ENCODE measurements around the gene SFXN2.
"Not testable (repeated sequence)": the region's sequence is repeated elsewhere in the genome, so short reads cannot be mapped to it uniquely, and the experiment has no call there.

The SFXN2 gene

DNA sequence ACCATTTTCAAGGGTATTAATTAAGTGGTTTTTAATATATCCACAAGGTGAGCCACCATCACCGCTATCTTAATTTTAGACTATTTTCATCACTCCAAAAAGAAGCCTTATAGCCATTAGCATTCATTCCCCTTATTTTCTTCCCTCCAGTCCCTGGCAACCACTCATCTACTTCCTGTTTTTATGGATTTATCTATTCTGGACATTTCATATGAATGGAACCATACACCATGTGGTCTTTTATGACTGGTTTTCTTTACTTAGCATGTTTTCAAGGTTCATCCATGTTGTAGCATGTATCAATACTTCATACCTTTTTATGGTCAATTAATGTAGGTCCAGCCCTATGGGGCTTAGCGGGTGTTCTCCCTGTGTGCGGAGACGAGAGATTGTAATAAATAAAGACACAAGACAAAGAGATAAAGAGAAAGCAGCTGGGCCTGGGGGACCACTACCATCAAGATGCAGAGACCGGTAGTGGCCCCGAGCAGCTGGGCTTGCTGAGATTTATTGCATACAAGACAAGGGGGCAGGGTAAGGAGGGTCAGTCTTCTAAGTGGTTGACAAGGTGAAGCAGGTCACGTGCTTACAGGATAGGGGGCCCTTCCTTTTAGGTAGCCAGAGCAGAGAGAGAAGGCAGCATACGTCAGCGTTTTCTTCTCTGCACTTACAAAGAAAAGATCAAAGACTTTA, 44.0 kb downstream of the SFXN2 start:
- DNase-seq: no peak

DNA sequence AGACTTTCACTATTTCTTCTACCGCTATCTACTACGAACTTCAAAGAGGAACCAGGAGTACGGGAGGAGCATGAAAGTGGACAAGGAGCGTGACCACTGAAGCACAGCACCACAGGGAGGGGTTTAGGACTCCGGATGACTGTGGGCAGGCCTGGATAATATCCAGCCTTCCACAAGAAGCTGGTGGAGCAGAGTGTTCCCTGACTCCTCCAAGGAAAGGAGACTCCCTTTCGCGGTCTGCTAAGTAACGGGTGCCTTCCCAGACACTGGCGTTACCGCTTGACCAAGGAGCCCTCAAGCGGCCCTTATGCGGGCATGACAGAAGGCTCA, 44.5 kb downstream of the SFXN2 start:
- not testable (repeated sequence) for DNase-seq

DNA sequence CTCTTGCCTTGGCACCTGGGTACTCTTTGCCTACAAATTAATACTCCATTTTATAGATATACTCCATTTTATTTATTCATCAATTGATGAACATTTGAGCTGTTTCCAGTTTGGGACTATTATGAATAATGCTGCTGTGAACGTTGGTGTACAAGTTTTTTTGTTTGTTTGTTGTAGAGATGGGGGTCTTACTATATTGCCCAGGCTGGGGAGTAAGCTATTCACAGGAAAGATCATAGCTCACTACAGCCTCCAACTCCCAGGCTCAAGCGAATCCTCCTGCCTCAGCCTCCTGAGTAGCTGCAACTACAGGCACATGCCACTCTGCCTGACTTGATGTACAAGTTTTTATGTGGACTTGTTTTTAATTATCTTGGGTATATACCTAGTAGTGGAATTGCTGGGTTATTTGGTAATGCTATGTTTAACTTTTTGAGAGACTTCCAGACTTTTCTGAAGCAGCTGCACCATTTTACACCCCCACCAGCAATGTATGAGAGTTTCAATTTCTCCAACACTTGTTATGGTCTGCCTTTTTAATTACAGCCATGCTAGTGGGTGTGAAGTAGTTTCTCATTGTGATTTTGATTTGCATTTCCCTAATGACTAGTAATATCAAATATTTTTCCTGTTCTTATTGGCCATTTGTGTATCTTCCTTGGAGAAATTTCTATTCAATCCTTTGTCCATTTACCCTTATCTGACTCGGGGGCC, 45.2 kb downstream of the SFXN2 start:
- no peak for DNase-seq

DNA sequence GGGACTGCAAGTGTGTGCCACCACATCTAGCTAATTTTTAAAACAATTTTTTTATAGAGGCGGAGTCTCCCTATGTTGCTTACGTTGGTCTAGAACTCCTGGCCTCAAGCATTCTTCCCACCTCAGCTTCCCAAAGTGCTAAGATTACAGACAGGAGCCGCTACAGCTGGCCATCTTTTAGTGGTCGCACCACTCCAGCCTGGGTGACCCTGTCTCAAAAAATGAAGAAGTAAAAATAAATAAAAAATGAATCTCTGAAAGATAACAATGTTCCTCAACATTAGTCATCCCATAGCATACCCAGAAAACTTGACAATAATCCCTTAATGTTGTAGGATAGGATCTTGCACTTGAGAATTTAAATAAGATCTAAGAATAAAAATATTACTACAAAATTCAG, 47.5 kb downstream of the SFXN2 start:
- DNase-seq: no peak

DNA sequence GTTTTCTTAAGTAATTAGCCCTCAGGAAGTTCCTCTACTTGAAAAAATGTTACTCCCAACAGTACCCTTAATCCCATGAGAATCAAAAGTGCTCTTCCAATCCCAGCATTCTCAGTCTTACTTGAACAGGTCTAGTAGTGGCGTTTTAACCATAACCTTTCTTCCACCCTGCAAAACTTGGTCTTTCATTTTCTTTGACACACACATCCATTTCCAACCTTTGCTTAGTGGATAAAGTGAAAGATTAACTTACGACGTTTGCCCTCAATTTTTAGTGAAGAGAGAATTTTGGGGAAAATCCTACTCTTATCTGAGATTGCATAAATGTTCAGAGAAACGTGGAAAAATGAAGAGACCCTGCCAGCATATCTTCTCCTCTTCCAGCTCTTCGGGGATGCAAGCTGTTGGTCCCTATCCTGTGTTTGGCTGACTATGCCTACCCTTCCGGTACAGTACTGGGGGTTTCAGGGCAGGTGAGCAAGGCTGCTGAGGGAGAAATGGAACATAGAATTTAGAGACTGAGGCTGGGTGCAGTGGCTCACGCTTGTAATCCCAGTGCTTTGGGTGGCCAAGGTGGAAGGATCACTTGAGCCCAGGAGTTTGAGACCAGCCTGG, 48.1 kb downstream of the SFXN2 start:
- DNase-seq: no peak

DNA sequence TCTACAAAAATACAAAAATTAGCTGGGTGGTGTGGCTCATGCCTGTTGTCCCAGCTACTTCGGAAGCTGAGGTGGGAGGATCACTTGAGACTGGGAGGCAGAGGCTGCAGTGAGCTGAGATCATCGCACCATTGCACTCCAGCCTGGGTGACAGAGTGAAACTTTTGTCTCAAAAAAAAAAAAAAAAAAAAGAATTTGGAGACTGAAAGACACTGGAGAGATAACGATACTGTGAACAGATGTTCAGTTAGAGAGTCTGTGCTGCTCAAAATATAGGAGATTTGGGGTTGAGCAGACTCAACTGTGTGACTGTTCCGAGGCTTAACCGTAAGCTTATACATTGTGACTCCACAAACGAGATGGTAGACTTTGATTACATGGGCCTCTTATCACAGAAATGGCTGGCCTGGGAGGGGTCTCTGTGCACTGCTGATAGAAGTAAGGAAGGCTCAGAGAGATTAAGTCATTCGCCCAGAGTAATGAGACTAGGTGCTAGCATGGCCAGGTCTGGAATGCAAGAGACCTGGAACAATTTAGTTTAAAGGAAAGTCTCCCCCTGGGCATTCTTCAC, 48.7 kb downstream of the SFXN2 start:
- no peak for DNase-seq

DNA sequence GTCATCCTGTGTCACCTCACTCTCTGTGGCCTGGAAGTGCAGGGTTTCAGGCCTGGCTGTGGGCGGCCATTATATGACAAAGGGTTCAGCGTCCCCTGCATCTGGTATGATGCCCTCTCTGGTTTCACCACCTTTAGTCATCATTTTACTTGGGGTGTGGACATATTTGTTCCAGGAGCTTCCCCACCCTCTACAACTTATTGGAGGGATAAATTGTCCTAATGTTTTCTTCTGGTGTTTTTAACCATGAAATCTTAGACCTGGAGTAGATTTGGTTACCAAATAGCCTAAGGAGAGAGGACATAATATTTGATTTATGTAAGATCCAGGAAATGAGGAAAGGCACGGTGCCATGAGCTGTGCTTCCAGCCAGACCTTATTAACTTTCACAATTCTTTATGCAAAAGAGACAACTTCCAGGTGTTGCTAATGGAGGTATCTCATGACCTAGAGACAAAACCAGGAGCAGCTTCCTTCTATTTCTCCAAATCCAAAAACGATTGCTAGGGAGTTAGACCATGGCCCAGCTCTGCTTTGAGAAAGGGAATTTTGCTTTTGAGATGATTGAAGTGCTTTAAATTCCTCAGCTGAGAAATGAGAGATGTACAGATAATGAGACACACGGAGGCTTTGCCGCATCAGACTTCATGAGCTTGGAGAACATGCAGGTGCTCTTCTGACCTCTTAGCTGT, 50.2 kb downstream of the SFXN2 start:
- DNase-seq: no peak

DNA sequence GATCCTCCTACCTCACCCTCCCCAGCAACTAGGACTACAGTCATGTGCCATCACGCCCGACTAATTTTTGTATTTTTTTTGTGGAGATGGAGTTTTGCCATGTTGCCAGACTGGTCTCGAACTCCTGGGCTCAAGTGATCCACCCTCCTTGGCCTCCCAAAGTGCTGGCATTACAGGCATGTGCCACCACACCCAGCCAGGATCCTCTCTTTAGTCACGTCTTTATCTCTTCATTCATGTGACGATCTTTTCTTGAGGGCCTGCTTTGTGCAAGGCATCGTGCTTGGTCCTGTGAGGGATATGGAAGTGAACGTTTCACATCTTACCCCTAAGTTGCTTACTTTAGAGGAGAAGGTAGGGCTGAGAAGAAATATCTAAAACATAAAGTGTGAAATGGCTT, 50.9 kb downstream of the SFXN2 start:
- no peak for DNase-seq

DNA sequence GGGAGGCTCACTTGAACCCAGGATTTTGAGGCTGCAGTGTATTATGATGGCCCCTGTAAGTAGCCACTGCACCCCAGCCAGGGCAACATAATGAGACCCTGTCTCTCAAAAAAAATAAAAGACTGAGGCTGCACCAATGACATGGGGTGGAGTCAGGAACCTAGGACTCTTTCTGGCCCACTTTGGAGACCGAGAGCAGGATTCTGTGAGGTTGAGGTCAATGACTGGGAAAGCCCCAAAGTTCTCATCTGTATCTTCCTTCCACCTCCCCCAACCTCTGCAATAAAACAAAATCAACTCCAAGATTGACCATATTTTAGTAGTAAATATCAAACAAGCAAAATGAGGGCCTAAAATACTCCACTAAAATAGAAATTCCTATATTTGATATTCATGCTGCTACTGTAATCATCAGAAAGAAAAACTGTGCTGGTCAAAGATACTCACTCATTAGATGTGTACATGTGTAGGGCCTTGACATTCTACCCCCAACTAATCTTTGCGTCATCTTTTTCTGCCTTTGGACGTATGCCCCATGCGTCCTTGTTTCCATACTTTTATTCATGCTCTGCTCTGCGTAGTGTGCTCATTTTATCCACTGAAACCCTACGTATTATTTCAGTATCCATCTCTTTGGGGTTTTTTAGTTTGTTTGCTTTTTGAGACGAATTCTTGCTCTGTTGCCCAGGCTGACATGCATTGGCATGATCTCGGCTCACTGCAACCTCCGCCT, 53.2 kb downstream of the SFXN2 start:
- no peak for DNase-seq

DNA sequence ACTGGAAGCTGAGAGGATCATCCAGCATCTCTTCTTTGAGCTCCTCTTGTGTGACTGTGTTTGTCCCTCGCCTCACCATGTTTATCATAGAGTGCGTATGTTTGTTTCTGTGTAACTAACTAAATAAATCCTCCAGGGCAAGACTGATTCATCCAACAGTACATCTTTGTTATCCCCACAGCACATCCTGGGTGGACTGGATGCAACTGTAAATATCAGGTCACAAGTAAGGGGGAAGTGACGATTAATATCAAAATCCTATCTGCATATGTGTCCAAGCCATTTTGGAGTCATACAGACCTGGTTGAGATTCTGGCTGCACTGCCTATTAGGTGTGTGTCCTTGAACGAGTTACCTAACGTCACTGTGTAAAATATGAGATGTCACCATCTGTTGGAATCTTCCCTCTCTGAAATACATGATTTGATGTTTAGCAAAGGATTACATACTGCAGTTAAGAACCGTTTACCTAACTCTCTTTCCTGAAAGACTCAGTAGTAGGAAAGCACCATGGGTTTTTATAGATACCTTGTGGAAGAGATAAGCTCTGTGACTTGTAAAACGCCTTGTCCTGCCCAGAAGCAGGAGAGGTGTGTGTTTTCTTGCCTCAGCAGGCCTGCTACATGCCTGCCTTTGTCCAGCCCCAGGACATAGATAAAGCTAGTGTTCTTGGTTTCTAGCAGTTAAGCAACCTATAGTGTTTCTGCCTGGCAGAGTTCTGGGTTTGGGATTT, 55.1 kb downstream of the SFXN2 start:
- no peak for DNase-seq

DNA sequence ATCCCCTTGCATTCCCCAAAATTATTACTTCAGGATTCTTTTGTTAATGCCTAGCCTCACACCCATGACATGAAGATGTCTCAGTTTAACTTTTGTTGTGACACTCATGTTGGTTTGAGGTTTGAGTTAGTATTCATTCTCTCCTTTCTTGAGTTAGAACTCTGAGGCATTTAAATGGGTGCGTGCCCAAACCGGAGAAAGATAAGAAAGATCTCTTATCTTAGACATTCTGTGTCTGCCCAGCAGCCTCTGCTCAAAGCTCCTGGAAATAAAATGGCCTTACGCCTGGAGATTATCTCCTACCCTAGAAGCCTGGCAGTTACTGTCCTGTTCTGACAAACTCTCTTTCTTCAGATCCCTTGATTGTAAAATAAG, 55.7 kb downstream of the SFXN2 start:
- no peak for DNase-seq

DNA sequence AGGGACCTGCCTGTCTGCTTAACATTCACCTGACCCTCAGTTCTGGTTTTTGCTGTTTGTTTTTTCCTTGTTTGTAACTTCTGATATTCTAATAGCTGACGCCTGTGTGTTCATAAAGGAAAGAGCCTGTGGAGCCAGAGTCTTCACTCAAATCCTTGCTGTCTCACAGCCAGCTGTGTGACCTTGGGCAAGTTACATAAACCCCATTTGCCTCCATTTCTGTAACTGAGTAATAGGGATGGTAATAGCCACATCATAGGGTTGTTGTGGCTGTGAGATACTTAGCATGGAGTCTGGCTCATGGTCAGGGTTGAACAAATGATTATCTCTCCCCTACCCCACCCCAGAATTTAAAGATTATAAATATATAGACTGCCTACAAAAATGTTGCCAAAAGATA, 56.4 kb downstream of the SFXN2 start:
- DNase-seq: no peak

DNA sequence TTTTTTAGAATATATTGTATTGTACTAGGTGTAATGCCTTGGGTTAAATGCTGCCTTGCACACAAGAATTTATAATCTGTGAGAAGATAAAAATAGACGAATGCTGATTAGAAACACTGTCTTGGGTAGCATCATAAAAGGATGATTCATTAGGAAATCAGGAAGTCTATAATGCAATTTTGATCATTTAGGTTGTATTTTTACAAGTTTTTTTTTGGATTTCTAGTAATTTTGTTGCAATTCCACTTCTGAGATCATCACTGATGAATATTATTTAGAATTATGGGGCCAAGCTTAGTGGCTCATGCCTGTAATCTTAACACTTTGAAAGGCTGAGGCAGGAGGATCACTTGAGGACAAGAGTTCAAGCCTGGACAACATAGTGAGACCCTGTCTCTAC, 58.9 kb downstream of the SFXN2 start:
- no peak for DNase-seq

DNA sequence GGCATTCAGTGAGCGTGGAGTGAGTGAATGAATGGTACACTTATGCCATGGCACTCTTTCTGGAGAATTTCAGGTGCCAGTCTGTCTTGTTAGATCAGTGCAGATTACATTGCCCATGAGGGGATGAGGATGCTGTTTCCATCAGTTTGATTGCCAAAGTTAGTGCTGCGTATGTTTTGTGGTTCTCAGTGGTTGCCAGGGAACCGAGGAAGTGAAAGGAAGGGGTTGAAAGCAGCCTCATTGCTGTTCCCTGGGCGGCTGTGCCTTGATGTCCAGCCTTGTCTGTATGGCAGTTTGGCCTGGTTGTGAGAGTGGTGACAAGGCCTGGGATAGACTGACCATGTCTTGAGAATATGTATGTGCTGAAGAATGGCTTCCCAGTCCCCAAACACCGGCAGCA, 59.5 kb downstream of the SFXN2 start:
- no peak for DNase-seq

DNA sequence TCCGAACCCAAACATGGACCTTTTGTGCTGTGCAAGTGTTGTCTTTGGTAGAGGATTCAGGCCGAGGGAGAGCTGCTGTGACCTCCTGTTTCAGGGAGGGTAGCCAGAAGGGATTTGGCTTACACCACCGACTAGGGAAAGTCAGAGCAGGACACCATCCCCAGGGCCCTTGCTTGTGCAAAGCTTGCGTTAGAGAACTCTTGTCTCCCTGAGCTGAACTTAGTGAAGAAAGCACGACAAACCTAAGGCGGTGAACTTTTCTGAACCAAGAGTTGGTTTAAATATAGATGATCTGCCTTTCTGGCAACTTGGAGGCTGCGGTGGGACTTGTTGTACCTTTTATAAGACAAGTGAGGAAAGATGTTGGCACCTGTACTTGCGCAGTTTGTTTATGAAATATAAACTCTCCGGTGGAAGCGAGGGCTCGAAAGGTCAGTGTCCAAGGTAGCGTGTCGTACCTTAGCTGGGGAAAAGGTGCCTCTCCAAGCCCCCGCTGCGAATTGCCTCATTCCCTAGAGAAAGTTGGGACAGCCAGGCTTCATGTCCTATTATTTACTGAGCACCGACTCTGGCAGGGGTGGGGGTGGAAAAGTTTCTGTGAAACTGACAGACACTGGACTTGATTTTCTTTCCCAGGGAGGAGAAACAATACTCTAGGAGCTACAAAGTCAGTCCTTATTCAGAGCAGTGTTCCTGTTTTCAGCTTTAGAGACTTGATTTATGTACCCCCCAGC, 60.9 kb downstream of the SFXN2 start:
- DNase-seq: no peak

DNA sequence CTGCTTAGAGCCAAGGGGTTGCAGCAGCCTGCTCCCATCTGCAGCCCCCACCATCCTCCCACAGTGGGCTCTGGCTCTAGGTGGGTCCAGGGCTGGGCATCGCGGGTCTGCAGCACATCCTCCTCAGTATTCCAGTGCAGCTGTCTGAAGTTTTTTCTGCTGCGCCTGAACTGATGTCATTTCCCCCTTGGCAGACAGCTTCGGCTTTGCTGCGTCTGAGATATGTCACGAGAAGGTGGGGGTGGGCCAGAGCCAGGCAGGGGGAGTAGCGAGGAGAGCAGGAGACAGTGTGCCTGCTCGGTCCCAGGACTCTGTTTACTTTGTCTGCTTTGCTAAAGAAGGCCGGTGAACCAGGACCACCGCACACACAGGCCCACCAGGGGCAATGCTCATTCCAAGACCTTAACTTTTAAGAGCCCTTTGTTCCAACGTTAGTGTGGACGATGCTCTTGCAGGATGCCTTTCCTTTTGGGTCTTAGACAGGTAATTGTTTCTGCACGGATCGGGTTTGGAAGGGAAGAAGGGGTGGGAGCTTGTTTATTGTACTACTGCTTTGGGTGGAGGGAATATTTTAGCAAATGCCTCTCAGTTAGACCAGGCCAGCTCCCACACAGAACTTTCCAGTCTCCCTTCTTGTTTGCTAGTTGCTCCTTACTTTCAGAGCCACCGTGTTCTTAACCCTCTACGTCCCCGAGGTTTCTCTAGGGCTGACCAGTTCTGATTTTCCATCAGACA, 61.7 kb downstream of the SFXN2 start:
- DNase-seq: no peak

DNA sequence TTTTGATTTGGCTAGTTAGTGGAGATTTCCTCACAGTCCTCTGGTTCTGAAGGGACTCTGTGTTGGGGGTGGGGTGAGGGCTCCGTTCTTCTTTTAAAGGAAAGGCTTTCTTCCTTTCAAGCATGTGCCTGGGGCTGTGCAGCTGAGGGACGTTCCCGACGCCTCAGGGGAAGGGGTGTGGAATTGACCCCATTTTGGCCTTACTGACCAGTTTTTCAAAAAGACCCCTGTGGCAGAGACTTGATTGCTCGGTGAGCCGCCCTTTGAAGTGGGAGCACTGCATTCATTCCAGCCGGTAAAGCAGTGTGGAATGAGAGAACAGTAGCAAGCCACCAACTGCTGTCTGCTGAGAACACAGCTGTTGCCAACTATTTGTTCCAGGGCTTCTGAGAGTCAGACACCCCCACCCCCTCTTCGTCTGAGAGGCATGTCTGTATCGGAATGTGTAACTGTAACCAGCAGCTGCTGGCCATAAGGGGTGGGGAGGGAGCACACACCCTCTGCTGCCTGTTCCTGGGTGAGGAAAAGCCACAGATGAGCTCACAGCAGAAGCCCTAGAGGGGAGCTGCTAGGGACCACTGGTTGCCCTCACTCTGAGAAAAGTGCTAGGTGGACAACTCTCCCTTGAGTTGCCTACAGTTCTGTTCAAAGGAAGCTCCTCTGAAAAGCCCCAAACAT, 62.5 kb downstream of the SFXN2 start:
- no peak for DNase-seq

DNA sequence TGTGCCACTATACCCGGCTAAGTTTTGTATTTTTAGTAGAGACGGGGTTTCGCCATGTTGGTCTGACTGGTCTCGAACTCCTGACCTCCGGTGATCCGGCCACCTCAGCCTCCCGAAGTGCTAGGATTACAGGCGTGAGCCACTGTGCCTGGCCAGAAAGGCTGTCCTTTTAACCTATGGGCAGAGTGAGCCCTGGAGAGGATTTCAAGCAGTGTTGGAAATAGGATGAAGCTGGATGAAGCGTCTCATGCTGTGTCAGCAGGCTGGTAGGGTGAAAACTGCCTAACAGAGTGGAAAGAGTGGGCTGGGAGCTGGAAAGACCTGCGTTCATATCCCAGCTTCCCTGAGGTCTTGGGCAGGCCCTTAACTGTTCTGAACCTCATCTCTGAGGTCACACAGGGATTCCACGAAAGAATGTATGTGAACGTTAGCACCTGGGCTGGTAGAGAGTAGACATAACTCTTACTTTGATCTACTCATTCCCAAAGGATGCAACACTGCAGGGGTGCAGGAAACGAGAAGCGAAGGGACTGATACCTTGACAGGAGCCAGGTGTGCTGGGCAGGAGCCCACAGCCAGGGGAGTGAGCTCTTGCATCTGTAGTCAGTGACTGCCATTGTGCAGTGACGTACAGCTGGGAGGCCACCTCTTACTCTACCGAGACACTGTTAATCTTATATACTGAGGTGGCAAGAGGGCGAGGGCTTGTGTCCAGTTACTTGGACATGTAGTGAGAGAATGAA, 63.4 kb downstream of the SFXN2 start:
- no peak for DNase-seq

DNA sequence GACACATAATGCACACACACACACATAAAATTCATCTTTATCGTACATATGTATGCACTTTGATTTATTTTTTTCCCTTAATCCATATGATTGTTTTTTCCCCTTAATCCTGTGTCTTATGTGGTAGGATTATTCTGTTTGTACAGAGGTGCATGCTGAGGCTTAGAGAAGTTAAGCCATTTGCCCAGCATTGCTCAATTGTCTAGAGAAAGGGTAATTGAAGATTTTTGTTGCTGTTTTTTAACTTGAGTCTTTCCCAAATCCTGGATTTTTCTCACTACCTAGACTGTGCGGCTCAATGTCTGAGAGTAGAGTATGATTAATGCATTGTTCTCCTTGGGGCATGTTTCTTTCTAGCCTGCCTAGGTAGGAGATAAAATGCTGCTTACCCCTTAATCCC, 64.3 kb downstream of the SFXN2 start:
- no peak for DNase-seq
